HEK293 (cell line): Measurements from ENCODE around the gene ZNF239.

Source experiments
- CTCF ChIP-seq: fragments of 450-650 bp; formaldehyde crosslinking; IDR thresholded peaks from 2 replicates; pipeline ENCODE4 v1.5.1; 2016; ENCODE audit warnings: missing biosample characterization, missing genetic modification characterization
- MZF1 ChIP-seq: fragments of 450-650 bp; formaldehyde crosslinking; IDR thresholded peaks from 2 replicates; pipeline ENCODE4 v1.5.1; 2017; ENCODE audit warnings: missing biosample characterization, missing genetic modification characterization, borderline replicate concordance
- YY1 ChIP-seq: fragments of 450-650 bp; formaldehyde crosslinking; IDR thresholded peaks from 2 replicates; pipeline ENCODE4 v1.5.1; 2018; ENCODE audit warnings: missing biosample characterization, missing genetic modification characterization
- ZNF10 ChIP-seq: fragments of 450-650 bp; formaldehyde crosslinking; IDR thresholded peaks from 2 replicates; pipeline ENCODE4 v1.5.1; 2017; ENCODE audit warnings: missing biosample characterization, missing genetic modification characterization
- ZNF626 ChIP-seq: fragments of 450-650 bp; sonication (Bioruptor Pico); formaldehyde crosslinking; IDR thresholded peaks from 2 replicates; pipeline ENCODE4 v1.5.1; 2018; ENCODE audit warnings: missing biosample characterization, missing genetic modification characterization, inconsistent platforms

GRCh38 chr10:43585981-43586729, 11.7 kb upstream of the ZNF239 start:
- no peak for TF ChIP-seq CTCF (tag by site-specific recombination)
- TF ChIP-seq ZNF10 (tag by site-specific recombination) = no peak
- no peak for TF ChIP-seq ZNF626 (tag by site-specific recombination)
- no peak for TF ChIP-seq YY1 (tag by site-specific recombination)
- no peak for TF ChIP-seq MZF1
